Measurements from ENCODE around the gene BMPR1B.

DNA sequence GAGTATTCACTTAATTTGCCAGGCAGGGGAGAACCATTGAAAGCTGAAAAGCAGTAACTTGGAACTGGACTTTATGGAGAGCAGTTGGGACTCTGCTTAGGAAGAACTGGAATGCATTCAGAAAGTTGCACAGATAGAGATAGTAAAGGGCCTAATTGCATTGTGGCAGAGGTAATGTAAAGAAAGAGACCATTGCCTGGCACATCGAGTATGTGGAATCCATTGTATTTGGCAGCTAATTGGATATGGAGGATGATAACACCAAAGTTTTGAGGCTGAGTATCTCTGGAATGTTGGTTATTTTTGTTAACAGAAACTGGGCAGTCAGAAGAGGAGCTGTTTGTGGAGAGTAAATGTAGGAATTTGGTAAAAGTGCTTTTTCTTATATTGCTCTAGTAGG is 169.9 kb downstream of the BMPR1B start:
- TF ChIP-seq, protein P1, sequence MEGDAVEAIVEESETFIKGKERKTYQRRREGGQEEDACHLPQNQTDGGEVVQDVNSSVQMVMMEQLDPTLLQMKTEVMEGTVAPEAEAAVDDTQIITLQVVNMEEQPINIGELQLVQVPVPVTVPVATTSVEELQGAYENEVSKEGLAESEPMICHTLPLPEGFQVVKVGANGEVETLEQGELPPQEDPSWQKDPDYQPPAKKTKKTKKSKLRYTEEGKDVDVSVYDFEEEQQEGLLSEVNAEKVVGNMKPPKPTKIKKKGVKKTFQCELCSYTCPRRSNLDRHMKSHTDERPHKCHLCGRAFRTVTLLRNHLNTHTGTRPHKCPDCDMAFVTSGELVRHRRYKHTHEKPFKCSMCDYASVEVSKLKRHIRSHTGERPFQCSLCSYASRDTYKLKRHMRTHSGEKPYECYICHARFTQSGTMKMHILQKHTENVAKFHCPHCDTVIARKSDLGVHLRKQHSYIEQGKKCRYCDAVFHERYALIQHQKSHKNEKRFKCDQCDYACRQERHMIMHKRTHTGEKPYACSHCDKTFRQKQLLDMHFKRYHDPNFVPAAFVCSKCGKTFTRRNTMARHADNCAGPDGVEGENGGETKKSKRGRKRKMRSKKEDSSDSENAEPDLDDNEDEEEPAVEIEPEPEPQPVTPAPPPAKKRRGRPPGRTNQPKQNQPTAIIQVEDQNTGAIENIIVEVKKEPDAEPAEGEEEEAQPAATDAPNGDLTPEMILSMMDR (IDR thresholded peaks at IDR 0.05; ENCODE audit: insufficient read depth, low read length): no peak
- no peak for TF ChIP-seq POLR2AphosphoS5 (IDR thresholded peaks at IDR 0.05; ENCODE audit: low read depth)

All from HL-60 (cell line).